Middle frontal gyrus (tissue), 1 donor: Measurements from ENCODE around the gene C4BPB.
"Not testable (repeated sequence)": the region's sequence is repeated elsewhere in the genome, so short reads cannot be mapped to it uniquely, and the experiment has no call there.

Experiments
- DNase-seq: peaks from one replicate; pipeline ENCODE4 v3.0.0-alpha.2; 2015; ENCODE audit warnings: low spot score; ENCODE audit errors: extremely low spot score

The C4BPB gene

GRCh38 chr1:207088701-207089626 is at the start of gene C4BPB:
C4BPB (plus strand) TSS chr1:207088860; CDS start chr1:207089532, 672 bp downstream.
- DNase-seq: no peak

DNA sequence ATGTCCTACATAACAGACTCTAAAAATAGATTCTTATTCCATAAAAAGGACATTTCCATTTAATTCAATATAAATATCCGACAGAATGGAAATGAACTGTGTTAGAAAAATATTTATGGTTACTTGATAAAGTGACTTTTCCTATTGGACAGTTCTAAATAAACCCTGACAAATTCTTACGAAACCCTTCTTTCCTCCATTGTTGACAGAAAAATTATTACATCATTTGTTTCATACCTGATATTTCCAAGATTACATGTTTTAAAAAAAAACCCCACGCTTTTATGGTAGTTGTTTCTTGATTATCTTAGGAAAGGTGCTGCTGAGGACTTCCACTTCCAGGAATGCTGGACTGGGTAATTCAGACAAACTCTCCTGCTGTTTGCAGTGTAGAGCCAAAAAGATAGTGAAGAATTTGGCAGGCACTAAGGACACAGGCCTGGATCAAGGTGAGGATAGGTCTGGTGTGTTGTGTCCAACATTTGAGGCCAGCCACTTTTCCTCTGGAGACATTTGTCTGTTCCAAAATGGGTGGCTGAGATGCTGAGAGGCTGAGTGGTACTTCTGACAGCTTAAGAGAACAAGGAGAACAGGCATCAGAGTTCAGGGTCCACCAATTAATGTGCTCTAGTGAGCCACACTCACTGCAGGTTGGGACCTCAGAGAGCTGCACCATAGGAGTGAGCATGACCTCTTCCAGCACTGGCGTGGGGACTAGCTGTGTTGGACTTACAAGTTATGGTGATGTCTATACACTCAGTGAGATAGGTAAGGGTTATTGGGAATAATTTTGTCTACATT is 49.1 kb upstream of the C4BPB start:
- no peak for DNase-seq

GRCh38 chr1:207040181-207040533 is 48.5 kb upstream of the C4BPB start:
- DNase-seq: no peak

DNA sequence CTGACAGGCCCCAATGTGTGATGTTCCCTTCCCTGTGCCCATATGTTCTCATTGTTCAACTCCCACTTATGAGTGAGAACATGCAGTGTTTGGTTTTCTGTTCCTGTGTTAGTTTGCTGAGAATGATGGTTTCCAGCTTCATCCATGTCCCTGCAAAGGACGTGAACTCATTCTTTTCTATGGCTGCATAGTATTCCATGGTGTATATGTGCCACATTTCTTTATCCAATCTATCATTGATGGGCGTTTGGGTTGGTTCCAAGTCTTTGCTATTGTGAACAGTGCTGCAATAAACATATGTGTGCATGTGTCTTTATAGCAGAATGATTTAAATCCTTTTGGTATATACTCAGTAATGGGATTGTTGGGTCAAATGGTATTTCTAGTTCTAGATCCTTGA is 47.3 kb upstream of the C4BPB start:
- DNase-seq: not testable (repeated sequence)

DNA sequence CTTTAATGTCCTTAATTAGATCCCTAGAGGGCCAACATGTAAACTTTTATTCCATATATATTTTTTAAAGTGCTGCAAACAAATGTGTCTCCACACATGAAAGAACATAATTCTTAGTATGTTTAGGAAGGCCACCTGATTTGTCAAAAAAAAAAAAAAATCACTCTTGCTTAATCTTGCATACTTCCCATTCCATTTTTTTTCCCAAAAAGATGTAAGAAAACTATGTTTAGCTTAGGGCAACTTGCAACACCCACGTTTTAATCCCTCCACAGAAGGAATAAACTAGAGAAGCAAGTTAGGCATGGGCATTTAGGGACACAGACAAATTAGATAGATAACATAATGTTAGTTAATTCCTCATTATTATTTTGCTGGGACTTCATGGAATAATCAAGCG is 43.2 kb upstream of the C4BPB start:
- DNase-seq: no peak

GRCh38 chr1:207047505-207047904 is 41.2 kb upstream of the C4BPB start:
- no peak for DNase-seq

DNA sequence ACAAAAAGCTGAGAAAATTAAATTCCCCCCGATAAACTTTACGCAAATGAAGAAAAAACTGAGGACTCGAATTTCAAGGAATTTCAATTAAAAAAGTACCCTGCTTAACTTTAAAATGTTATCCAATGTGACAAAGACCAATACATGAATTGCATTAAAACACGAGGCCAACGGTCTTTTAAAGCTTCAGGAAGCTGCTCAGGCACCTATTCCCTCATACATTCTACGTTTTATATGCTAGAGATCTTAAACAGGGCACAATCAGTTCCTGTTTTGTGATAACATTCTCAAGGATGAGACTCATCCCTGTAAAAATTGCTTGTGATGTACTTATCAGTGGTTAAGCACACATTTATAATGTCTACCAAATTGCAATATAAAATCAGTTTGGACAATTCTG is 40.6 kb upstream of the C4BPB start:
- no peak for DNase-seq

DNA sequence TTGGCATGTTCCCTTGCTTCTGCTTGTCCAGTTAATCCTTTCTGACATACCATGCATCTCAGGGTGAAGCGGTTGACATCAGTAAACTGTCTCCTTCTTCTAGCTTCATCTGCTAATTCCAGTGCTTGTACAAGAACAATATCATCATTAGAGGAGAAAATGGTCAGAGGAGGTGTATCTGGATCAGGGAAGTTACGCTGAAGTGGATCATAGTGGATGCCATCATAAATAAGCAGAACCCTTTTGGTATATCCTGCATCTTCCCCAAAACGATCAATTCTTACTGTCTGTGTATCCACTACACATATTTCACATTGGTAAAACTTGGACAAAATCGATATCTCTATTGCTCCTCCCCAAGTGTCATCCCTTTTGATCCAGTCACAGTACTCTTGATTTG is 39.6 kb upstream of the C4BPB start:
- no peak for DNase-seq

DNA sequence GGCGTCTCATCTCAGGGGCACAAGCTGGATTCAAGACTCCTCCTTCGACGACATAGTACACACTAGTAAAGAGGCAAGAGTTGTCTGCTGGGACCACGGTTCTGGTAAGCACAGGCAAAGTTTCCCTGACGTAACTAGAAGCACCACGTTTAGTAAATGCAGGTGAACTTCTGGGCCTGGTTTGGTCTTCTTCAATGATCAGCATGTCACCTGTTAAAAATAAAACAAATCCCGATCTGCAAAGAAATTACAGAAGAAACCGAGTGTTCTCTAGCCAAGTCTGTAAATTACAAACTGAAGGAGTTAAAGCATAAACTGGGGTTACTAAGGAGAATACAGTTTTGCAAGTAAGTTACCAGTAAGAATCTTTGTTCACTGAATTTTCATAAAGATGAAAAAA is 39.1 kb upstream of the C4BPB start:
- DNase-seq: no peak

GRCh38 chr1:207049974-207050391 is 38.7 kb upstream of the C4BPB start:
- DNase-seq: peak; percentile 42

- DNase-seq: peak; percentile 91
These were observed 38.0 kb upstream of the C4BPB start for GRCh38 chr1:207050480-207051190.

- no peak for DNase-seq
These were observed 37.3 kb upstream of the C4BPB start, which contains the start of gene YOD1 for GRCh38 chr1:207051191-207051943. YOD1 (minus strand) TSS chr1:207051208; CDS start chr1:207051030, 178 bp downstream.

- DNase-seq: peak; percentile 96
These were observed 35.5 kb upstream of the C4BPB start, which contains the start of gene PFKFB2 for GRCh38 chr1:207052911-207053769. PFKFB2 (plus strand) TSS chr1:207053275; CDS start chr1:207054718, 1,443 bp downstream.

- no peak for DNase-seq
These were observed 34.2 kb upstream of the C4BPB start for GRCh38 chr1:207054491-207054890.

- DNase-seq: no peak
These were observed 33.2 kb upstream of the C4BPB start for GRCh38 chr1:207055386-207056001.

DNA sequence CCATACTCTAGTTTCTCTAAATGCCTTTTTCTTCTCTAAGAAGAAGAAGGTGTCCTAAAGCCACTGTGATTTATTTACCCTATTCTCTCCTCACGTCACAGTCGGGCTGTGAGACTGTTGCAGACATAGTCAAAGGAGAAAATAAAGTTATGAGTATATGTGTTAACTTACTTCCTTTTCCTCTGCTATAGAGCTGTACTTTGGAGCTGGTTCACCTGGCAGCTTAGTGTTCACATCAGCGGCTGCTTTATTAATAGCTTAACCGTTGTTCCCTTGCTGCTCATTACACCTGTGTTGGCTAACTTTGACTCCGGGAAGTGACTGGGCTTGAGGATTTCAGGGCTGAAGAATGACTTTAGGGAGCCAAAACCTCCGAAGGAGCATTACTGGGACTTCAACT is 32.0 kb upstream of the C4BPB start:
- DNase-seq: no peak

DNA sequence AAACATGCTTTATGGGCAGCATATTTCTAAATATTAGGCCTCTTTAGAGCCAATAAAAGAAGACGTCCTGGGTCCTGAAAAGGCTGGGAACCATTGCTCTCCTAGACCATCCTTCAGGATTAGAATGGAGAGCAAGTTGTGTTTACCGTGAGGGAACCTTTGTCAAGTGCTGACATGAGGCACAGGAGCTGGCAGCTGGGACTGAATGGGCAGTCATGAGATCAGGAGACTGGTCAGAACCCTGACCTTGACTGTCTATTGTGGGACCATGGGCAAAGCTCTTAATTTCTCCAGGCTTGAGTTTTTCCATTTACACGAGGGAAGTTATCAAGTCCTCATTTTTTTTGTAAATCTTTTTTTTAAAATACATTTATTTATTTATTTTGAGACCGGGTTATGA is 30.4 kb upstream of the C4BPB start:
- no peak for DNase-seq

DNA sequence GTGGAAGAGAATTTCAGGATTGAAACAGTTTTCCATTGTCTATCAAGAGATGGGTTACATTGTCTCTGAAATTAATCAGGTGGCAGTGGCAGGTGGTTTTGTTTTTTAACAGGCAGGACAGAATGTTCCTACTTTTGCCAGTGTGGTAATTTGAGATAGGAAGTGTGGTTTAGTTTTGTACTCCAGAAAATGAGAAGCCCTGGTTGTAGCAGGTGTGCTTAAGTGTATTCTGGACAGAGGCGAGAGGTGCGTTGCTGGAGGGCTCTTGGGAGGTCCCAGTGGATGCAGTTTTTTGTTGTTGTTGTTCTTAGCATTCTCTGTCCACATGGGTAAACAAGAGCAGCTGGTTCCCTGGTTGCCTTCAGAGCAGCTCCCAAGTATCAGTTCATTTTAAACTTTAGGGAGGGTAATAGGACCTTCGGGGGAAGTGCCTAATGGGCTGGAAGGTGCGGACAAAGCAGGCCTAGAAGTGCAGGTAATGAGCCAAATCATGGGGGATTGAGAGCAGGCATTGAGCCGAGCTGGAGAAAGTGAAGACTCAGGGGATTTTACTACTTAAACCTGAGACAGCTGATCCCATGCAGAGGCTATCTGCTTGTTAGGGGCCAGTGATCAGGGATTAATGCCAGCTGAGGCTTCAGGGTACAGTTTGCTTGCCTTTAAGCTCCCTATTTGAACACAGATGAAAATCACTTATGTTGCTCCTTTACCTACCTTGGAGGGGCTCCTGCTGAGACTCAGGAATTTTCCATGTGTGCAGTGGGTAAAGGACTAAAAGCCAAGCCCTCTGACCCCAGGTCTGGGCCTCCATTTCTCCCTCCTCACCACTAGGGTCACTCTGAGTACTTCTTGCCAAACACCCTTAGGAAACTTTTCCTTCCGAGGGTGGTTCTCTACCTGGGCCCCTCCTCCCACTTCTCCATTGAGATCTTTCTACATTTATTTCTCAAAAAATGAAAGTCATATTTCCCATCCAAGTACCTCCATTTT is 29.5 kb upstream of the C4BPB start:
- DNase-seq: no peak
